NCI-H748 (cell line): ENCODE results near the gene CFAP61.

Experiments used
- DNase-seq: peaks from one replicate; lab custom pipeline; 2025; ENCODE audit not compliant: unreplicated experiment; lab: John Stamatoyannopoulos, UW

The CFAP61 gene

GRCh38 chr20:20036756-20037155, 15.6 kb upstream of the CFAP61 start:
- no peak for DNase-seq

GRCh38 chr20:20037960-20038359, 14.4 kb upstream of the CFAP61 start:
- no peak for DNase-seq

DNA sequence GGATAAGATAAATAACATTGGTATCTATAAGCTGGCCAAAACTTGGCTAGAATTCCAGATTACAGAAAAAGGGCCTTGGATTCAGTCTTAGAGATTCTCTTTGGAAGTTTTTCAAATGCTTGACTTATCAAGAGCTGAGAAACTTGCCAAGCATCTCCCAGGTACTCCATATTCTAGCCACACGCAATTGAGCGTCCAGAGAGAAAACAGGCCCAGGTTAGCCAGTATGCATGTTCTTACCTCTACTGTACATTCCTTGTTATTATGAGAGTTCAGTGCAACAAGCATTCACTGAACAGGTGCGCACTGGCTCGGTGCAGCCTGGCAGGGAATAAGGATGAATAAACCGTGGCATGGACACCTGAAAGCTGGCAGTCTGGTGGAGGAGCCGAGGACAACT, 13.7 kb upstream of the CFAP61 start:
- DNase-seq = no peak

GRCh38 chr20:20039752-20040387, 12.5 kb upstream of the CFAP61 start:
- DNase-seq = no peak

GRCh38 chr20:20051767-20052073, 612 bp upstream of the CFAP61 start:
- no peak for DNase-seq

- DNase-seq = peak; percentile 72
Measured at GRCh38 chr20:20060234-20060998, 8.1 kb downstream of the CFAP61 start.

- DNase-seq = no peak
Measured at GRCh38 chr20:20063941-20064702, 11.8 kb downstream of the CFAP61 start.

DNA sequence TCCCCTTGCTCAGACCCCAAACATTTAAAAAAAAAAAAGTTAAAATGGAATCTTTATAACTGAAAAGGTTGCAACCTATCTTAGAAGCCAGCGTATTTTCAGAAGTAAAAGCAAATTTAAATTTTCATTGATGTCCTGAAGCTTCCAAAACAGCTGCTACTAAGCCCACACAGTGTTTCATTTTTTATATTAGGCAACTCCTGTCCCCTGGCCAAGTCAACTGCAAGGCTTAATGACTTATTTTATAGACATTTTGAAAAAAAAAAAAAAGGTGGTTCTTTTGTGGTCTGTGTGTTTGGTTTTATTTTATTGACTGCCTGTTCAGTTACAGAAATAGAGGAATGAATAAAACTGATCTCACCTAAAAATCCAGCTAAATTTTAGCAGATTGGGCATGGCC, 13.0 kb downstream of the CFAP61 start:
- DNase-seq = no peak

DNA sequence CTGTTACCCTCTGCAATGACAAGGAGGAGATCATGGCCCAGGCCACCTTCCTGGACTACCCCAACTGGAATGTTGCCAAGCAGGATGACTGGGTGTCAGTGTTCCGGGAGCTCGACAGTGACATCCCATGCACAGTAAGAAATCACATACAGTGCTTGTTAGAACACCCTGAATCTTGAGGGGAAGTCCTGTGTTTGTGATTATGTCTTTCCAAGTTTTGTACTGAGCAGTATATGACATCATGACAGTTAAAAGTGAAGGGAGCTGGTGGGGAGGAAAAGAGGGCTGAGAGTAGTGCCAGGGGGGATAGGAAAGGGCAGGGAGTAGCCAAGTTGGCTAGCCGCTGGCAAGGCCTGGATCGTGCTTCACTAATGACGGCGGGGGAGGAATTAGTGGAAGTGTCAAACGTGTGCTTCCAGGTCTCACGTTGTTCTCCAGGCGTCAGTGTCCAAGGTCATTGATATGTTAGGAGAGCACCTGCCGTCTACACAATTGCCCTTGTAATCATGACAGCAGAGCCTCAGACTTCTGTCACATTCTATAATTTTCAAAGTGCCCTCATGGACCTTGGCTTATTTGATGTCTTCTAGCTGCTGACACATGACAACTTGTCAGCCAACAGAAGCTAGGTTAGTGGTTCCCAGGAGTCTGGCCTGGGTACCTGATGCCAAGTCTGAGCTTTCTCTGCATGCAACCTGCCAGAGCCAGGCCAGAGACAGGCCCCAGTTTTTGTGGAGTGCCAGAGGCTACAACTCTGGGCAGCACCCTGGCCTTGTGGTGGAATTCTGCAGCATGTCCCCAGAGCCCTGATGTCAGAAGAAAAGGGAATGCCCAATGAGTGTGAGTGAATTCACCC, 18.8 kb downstream of the CFAP61 start:
- no peak for DNase-seq

GRCh38 chr20:20073801-20074371, 21.6 kb downstream of the CFAP61 start:
- peak; percentile 60 for DNase-seq

- no peak for DNase-seq
Measured at GRCh38 chr20:20075032-20075431, 22.7 kb downstream of the CFAP61 start.

GRCh38 chr20:20076297-20077065, 24.1 kb downstream of the CFAP61 start:
- no peak for DNase-seq

GRCh38 chr20:20078041-20078440, 25.7 kb downstream of the CFAP61 start:
- peak; percentile 34 for DNase-seq

GRCh38 chr20:20079102-20079784, 26.9 kb downstream of the CFAP61 start:
- peak; percentile 88 for DNase-seq

DNA sequence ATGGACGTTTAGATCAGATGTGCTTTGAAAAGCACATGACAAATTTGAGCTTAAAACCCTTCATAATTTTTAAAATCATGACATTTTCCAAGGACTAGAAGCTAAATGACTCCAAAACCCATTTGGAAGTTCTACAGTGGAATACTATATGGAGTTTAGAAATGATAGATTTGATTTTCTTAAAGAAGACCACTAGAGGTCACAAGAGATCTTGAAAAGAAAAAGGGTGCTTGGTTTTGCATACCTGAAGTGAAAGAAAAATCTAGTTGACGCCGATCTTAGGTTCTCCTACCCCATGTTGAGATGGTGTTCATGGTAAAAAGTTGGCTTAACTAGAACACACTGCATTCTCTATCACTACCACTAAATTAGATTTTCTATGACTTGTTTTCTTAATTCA, 31.5 kb downstream of the CFAP61 start:
- DNase-seq = peak; percentile 90

DNA sequence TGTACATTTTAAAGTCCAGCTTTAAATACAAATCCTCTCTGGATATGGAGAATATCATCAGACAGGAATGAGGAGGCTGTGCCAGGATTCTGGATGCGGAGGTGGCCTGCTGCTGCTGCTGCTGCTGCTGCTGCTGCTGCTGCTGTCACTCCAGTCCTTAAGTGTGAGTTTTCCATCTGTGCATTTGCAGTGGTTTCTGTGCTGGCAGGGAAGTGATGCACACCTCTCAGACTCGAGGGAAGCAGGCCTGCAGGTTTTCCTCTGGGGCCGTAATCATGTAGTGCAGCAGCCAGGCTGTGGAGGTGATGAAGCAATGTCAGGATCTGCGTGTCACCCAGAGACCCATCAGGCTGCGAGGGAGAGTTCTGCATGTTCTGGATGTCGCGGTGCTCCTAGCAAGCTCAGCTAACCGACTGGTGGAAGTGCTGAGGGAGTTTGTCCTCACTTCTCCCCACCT, 32.0 kb downstream of the CFAP61 start:
- DNase-seq = no peak

GRCh38 chr20:20085071-20085470, 32.7 kb downstream of the CFAP61 start:
- no peak for DNase-seq

- DNase-seq = no peak
Measured at GRCh38 chr20:20085812-20086211, 33.5 kb downstream of the CFAP61 start.

DNA sequence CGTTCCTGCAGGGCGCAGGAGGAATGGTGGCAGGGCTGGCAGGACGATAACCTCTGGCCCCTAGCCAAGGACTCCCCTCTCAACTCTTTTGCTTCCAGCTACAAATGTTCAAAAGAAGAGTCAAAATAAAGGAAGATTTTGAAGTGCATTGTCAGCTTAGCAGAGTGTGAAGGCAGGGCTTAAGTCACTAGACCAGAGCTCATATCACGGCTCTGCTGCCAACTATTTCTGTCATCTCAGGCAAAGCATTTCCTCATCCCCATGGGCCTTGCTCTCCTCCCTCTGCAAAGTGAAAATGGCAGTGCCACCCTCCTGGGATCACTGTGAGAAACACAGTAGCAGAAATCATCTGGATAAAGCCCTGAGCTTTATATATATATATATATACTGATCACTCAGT, 36.7 kb downstream of the CFAP61 start:
- no peak for DNase-seq
